Measurements from ENCODE around the gene FOXN3.

DNA sequence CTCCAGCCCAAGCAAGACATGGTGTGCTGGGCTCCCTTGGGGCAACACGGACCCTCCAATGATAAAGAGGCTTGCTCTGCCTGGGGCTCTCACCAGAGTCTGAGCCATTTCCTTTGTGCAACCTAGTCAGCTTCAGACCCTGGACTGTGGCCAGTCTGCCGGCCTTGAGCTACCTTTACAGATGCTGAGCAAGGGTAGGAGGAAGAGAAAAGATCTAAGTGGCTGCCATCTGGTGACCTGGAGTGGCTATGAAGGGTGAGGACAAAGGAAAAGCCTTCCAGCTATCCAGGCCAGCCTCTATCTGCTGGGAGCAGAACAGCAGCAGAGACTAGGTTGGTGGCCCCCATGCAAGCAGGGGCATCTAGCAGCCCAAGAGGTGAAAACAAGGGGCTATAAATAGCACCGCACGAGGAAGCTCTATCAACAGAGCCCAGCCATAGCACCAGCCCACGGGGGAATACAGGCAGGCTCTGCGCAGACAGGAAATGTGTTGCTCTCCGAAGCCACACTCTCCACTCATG, 230.1 kb downstream of the FOXN3 start:
- TF ChIP-seq PKNOX1 (IDR thresholded peaks at IDR 0.05) (no peak), SUZ12 (IDR thresholded peaks at IDR 0.05) (no peak), FOXK2 (IDR thresholded peaks at IDR 0.05) (no peak), ARNT (IDR thresholded peaks at IDR 0.05) (no peak), LEF1 (IDR thresholded peaks at IDR 0.05; ENCODE audit: borderline replicate concordance) (no peak), HDGF (IDR thresholded peaks at IDR 0.05; ENCODE audit: borderline replicate concordance) (no peak), SP1 (IDR thresholded peaks at IDR 0.05) (no peak), CTBP1 (IDR thresholded peaks at IDR 0.05; ENCODE audit: borderline replicate concordance) (no peak), TARDBP (IDR thresholded peaks at IDR 0.05) (no peak), FOXA1 (IDR thresholded peaks at IDR 0.05) (no peak), ELF4 (IDR thresholded peaks at IDR 0.05) (no peak), ZNF384 (IDR thresholded peaks at IDR 0.05) (no peak)
